NCI-H345 (cell line): ENCODE results near the gene RPL23.

Experiments used
- DNase-seq: peaks from one replicate; lab custom pipeline; 2025; lab: John Stamatoyannopoulos, UW

The RPL23 gene

DNA sequence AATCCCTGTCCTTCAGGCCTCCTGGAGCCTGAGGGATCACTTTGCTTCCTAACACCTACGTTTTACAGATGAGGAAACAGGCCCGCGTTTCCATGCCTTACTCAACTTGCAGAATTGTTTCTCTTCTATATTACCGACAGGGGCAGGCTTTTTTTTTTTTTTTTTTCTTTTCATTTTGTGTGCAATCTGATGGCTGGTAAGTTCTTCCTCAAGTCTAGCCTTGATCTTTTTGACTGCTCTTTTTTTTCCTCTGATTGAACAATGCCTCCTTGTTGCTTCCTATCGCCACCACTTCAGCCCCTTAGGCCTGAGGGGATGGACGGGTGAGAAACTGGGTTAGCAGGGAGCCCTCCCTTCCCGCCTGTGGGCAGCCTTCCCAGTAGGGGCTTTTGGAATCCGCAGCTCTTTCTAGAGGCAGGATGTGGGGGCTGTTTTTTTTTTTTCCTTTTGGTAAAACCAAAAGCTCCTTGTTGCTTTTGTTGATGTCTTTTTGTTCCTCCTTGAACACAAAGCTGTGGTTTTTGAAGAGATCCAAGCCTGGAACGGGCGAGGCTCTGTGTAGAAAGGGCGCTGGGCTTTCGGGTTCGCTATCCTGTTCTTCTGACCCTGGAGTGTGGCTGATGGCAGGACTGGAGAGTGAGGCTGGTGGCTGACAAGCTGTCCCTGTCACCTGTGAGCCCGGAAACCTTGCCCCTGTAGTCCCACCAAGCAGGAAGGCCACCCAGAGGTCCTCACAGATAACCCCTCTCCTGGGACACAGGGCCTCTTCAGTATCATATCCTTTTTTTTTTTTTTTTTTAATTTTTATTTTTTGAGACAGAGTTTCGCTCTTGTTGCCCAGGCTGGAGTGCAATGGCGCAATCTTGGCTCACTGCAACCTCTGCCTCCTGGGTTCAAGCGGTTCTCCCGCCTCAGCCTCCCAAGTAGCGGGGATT, 30.3 kb upstream of the RPL23 start:
- no peak for DNase-seq

- DNase-seq, result no peak
Observed at GRCh38 chr17:38882870-38883269, 29.3 kb upstream of the RPL23 start.

DNA sequence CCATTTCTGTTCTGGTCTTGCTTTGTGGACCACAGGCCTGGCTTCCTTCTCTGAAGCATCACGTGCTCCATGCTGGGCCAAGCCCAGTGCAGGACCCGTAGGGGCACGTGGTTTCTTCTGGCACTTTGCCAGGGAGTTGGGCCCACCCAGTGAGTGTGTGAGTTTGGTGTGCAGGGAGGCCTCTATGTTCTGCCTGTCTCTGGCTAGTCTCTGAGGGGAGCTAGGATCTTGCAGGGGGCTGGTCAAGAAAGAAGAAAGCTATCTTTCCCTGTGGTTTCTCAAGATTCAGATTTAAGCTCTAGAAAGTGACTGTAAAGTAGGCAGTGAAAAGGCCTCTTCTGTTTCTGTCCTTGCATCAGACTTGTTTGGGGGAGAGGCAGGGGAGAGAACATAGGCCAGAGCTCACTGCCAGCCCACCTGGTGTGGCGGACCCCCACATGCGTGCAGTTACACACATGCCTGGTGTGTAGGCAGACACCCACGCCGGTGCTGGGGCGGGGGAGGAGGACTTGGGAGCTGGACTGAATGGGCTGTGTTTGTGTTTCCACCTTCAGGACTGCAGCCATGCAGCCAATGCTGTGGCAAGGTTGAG, 28.2 kb upstream of the RPL23 start:
- DNase-seq, result peak; percentile 18

- no peak for DNase-seq
Observed at GRCh38 chr17:38879878-38880665, 26.6 kb upstream of the RPL23 start.

GRCh38 chr17:38877130-38877851, 23.8 kb upstream of the RPL23 start:
- no peak for DNase-seq

DNA sequence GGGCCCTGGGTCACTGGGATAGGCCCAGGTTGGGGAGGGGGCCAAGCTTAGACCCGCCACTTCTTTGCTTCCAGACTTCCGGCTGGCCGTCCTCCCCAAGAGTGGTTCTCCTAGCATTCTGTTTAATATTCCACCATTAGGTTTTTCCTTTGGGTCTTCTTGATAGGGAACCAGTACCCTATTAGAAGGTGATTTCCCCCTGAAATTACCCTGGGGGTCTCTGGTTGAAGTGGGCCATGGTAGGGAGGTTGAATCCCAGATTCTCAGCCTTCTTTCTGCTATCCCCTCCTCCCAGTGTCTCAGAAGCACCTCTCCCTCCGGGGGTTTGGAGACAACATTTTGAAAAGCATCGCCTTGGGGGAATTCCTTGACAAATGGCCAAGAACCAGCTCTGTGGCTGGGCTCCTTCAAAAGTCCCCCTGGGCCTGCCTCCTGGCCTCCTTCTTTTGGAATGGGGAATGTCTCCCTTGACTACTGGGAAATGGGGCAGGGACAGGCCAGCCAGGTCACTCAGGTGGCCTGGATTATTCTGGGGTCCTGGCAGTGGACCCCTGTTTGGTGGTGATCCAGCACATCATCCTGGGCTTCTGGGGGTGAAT, 22.1 kb upstream of the RPL23 start:
- DNase-seq, result no peak

- DNase-seq, result no peak
Observed at GRCh38 chr17:38874505-38875400, 21.2 kb upstream of the RPL23 start.

- no peak for DNase-seq
Observed at GRCh38 chr17:38873640-38874380, 20.3 kb upstream of the RPL23 start.

- DNase-seq, result no peak
Observed at GRCh38 chr17:38872671-38873385, 19.3 kb upstream of the RPL23 start.

DNA sequence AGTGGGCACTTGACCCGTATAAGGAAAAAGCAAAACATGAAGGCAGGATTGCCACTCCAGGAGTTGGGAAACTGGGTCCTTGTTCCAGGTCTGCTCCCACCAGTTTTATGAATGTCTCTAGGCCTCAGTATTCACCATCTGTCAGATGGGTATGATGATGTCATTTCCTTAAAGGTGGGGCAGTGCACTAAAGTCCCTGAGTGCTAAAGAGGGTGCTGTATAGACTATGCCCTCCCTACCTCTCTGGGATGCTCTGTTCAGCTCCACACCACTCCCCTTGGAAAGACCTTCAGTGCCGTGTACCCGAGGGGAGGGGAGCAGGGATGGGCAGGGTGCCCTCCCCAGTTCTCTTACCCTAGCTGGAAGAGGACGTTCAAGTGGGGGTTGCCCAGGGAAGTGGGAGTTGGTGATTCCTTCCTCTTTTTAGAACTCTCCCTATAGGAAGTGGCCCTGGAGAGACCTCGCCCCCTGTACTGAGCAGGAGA, 18.5 kb upstream of the RPL23 start:
- DNase-seq, result no peak

GRCh38 chr17:38871247-38872015, 17.9 kb upstream of the RPL23 start:
- no peak for DNase-seq

GRCh38 chr17:38870259-38871165, 17.0 kb upstream of the RPL23 start:
- DNase-seq, result peak; percentile 60

DNA sequence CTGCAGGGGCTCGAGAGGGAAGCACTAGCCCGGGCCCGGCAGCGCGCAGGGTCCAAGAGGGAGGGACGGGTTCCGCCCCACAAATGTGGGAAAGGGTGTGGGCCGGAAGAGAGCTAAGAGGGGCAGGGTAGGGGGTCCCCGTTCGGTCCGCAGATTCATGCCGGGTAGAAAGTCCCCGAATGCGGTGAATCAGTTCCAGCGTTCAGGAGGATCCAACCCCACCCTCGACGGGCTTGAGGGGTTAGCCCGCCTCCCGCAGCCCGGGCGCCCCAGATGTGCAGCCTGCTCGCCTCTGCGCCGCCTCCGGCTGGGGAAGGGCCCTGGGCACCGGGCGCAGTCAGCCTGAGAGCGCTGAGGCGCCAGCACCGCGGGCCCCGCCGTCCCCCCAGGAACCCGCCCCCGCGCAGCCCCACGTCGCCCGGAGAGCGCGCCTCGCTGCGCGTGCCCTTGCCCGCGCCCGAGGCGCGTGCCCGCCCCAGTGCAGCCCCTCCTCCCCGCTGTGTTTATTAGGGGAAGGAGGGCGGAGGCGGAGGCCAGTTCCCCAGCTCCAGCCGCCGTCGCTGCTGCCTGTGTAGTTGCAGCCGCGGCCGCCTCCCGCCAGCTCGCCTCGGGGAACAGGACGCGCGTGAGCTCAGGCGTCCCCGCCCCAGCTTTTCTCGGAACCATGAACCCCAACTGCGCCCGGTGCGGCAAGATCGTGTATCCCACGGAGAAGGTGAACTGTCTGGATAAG, 16.2 kb upstream of the RPL23 start, which contains the start of gene LASP1:
TSS of gene LASP1 (plus strand) at position 533 of the 733 bp plus-strand sequence. CDS start at position 665, 132 bp downstream.
- peak; percentile 94 for DNase-seq

GRCh38 chr17:38868817-38869525, 15.4 kb upstream of the RPL23 start:
- DNase-seq, result peak; percentile 88

- peak; percentile 73 for DNase-seq
Observed at GRCh38 chr17:38867968-38868816, 14.7 kb upstream of the RPL23 start.
